H1 (cell line): ENCODE data around the gene PIGU. TPM values are rescaled to one million over a fixed set of nuclear protein-coding genes. Genes with fewer than 3 reads are reported as not detected.

ENCODE experiments used
- CTCF ChIA-PET: fragments of 300-600 bp; sonication (Branson Sonifier 250); formaldehyde crosslinking; loops from one replicate; lab custom pipeline; 2021; ENCODE audit not compliant: partially characterized antibody; lab: Charles Lee
- POLR2A ChIA-PET: fragments of 300-600 bp; sonication (Branson Sonifier 250); formaldehyde crosslinking; loops from one replicate; lab custom pipeline; 2021; ENCODE audit warnings: inconsistent platforms; ENCODE audit not compliant: partially characterized antibody; lab: Charles Lee
- DNase-seq, 2 experiments: peaks; one replicate each; pipeline versions ENCODE4 v3.0.0 to v3.0.0-alpha.2; 2010 to 2022; ENCODE audit warnings: low spot score in 2 of 2, low read depth in 1 of 2, mixed read lengths in 1 of 2
- FAIRE-seq: peaks from 2 replicates; lab custom pipeline; 2011; peaks lifted over from hg19 to GRCh38; lab: Jason Lieb, UNC
- H2AFZ ChIP-seq: 2 replicates; pipeline ENCODE4 v1.8.1; 2012; ENCODE audit warnings: low read length, inconsistent platforms
- H2AK5ac ChIP-seq: 2 replicates; pipeline ENCODE4 v1.6.1; 2013; ENCODE audit warnings: low read depth, low read length
- H2BK120ac ChIP-seq: replicated peaks from 2 replicates; pipeline ENCODE3; 2013; ENCODE audit warnings: low read depth, low read length, inconsistent platforms
- H2BK12ac ChIP-seq: 2 replicates; pipeline ENCODE4 v1.6.1; 2013; ENCODE audit warnings: low read depth, low read length
- H2BK15ac ChIP-seq: 2 replicates; pipeline ENCODE4 v1.6.1; 2013; ENCODE audit warnings: low read length
- H2BK20ac ChIP-seq: 2 replicates; pipeline ENCODE4 v1.6.1; 2013; ENCODE audit warnings: low read length
- H2BK5ac ChIP-seq: 2 replicates; pipeline ENCODE4 v1.6.1; 2013; ENCODE audit warnings: low read depth, low read length
- H3K14ac ChIP-seq: 2 replicates; pipeline ENCODE4 v1.6.1; 2013; ENCODE audit warnings: inconsistent platforms; ENCODE audit not compliant: insufficient read length
- H3K18ac ChIP-seq: 2 replicates; pipeline ENCODE4 v1.6.1; 2013; ENCODE audit warnings: low read length; ENCODE audit errors: extremely low read depth
- H3K23ac ChIP-seq: 2 replicates; pipeline ENCODE4 v1.6.1; 2013; ENCODE audit warnings: inconsistent platforms; ENCODE audit not compliant: insufficient read length
- H3K23me2 ChIP-seq: 2 replicates; pipeline ENCODE4 v1.6.1; 2013; ENCODE audit warnings: low read depth, low read length
- H3K27ac ChIP-seq: 2 replicates; pipeline ENCODE4 v1.6.1; 2011; ENCODE audit warnings: low read depth, low read length, inconsistent platforms
- H3K27me3 ChIP-seq, 4 experiments: replicated peaks in 1 of 4; 1 replicate in 1 of 4; 2 replicates in 3 of 4; pipeline versions ENCODE4 v1.6.1 to v1.8.1; 2011 to 2013; ENCODE audit warnings: low read length in 3 of 4, mild to moderate bottlenecking in 3 of 4, inconsistent platforms in 2 of 4, mixed read lengths in 2 of 4, moderate library complexity in 1 of 4; ENCODE audit not compliant: control insufficient read depth in 3 of 4, insufficient read depth in 3 of 4; ENCODE audit errors: extremely low read depth in 1 of 4
- H3K36me3 ChIP-seq, 4 experiments: 2 replicates each; pipeline versions ENCODE4 v1.6.1 to v1.8.1; 2011 to 2013; ENCODE audit warnings: mild to moderate bottlenecking in 4 of 4, low read length in 3 of 4, moderate library complexity in 2 of 4, control low read depth in 1 of 4, inconsistent platforms in 1 of 4; ENCODE audit not compliant: insufficient read depth in 4 of 4, control insufficient read depth in 2 of 4
- H3K4ac ChIP-seq: replicated peaks from 2 replicates; pipeline ENCODE3; 2013; ENCODE audit warnings: low read length, low read depth, mixed read lengths, inconsistent platforms; ENCODE audit not compliant: insufficient read length
- H3K4me1 ChIP-seq, 4 experiments: replicated peaks in 1 of 4; 1 replicate in 1 of 4; 2 replicates in 3 of 4; pipeline versions ENCODE4 v1.6.1 to v1.8.1; 2011 to 2013; ENCODE audit warnings: low read length in 3 of 4, inconsistent platforms in 2 of 4, mixed read lengths in 1 of 4; ENCODE audit not compliant: insufficient read depth in 4 of 4, control insufficient read depth in 3 of 4
- H3K4me2 ChIP-seq, 2 experiments: 2 replicates each; pipeline versions ENCODE4 v1.6.1 to v1.8.1; 2011 to 2013; ENCODE audit warnings: low read depth in 2 of 2, low read length in 2 of 2, control low read depth in 1 of 2, inconsistent platforms in 1 of 2, mild to moderate bottlenecking in 1 of 2; ENCODE audit not compliant: insufficient read depth in 1 of 2
- H3K4me3 ChIP-seq, 4 experiments: fragments of 200-600, 300-600 bp in 1 of 4; sonication (generic), shearing (Covaris generic), sonication (Bioruptor Twin) in 1 of 4; 2 replicates each; pipeline versions ENCODE4 v1.5.1 to v1.8.1; 2011 to 2016; ENCODE audit warnings: low read length in 4 of 4, low read depth in 3 of 4, control low read depth in 2 of 4, inconsistent platforms in 2 of 4, mild to moderate bottlenecking in 2 of 4, mixed read lengths in 1 of 4, moderate library complexity in 1 of 4; ENCODE audit not compliant: insufficient read depth in 2 of 4; ENCODE audit errors: extremely low read depth in 1 of 4
- H3K56ac ChIP-seq: replicated peaks from 2 replicates; pipeline ENCODE3; 2013; ENCODE audit warnings: low read depth, mild to moderate bottlenecking, mixed read lengths, low read length, inconsistent platforms; ENCODE audit not compliant: insufficient read length
- H3K79me1 ChIP-seq: 2 replicates; pipeline ENCODE4 v1.6.1; 2013; ENCODE audit warnings: low read depth, low read length, control low read depth
- H3K79me2 ChIP-seq, 2 experiments: 2 replicates each; pipeline versions ENCODE4 v1.6.1 to v1.8.1; 2012 to 2013; ENCODE audit warnings: low read length in 2 of 2, mild to moderate bottlenecking in 2 of 2, inconsistent platforms in 1 of 2; ENCODE audit not compliant: insufficient read depth in 2 of 2, control insufficient read depth in 1 of 2
- H3K9ac ChIP-seq, 4 experiments: replicated peaks in 1 of 4; 1 replicate in 1 of 4; 2 replicates in 3 of 4; pipeline versions ENCODE4 v1.6.1 to v1.8.1; 2011 to 2013; ENCODE audit warnings: low read depth in 3 of 4, low read length in 3 of 4, control low read depth in 2 of 4, mild to moderate bottlenecking in 2 of 4, moderate library complexity in 2 of 4, inconsistent platforms in 1 of 4; ENCODE audit errors: extremely low read depth in 1 of 4
- H3K9me3 ChIP-seq, 2 experiments: 2 replicates each; pipeline versions ENCODE4 v1.6.1 to v1.8.1; 2012 to 2013; ENCODE audit warnings: mild to moderate bottlenecking in 2 of 2, moderate library complexity in 2 of 2, control low read depth in 1 of 2, inconsistent platforms in 1 of 2, low read depth in 1 of 2, low read length in 1 of 2, mixed read lengths in 1 of 2; ENCODE audit not compliant: insufficient read depth in 2 of 2
- H4K20me1 ChIP-seq, 2 experiments: replicated peaks in 1 of 2; 2 replicates each; pipeline versions ENCODE3 to v1.8.1; 2011 to 2013; ENCODE audit warnings: inconsistent platforms in 2 of 2, low read length in 2 of 2, mild to moderate bottlenecking in 1 of 2; ENCODE audit not compliant: insufficient read depth in 2 of 2, control insufficient read depth in 1 of 2
- H4K5ac ChIP-seq: 2 replicates; pipeline ENCODE4 v1.6.1; 2013; ENCODE audit warnings: low read length, low read depth, mixed read lengths, inconsistent platforms; ENCODE audit not compliant: insufficient read length
- H4K8ac ChIP-seq: 2 replicates; pipeline ENCODE4 v1.8.0; 2013; ENCODE audit warnings: mild to moderate bottlenecking, moderate library complexity, low read length, inconsistent platforms; ENCODE audit not compliant: insufficient read depth; ENCODE audit errors: extremely low read depth
- H4K91ac ChIP-seq: replicated peaks from 2 replicates; pipeline ENCODE3; 2013; ENCODE audit warnings: low read length, mixed read lengths, inconsistent platforms; ENCODE audit not compliant: insufficient read length
- BRCA1 ChIP-seq: IDR thresholded peaks from 2 replicates; pipeline ENCODE4 v1.6.1; 2012; ENCODE audit warnings: low read depth, low read length, improper control_type of control experiment
- CBX8 ChIP-seq: fragments of 300-800, 300-1000 bp; sonication (generic); IDR thresholded peaks from 2 replicates; pipeline ENCODE4 v1.7.1; 2016; ENCODE audit warnings: low read depth, low read length, borderline replicate concordance
- CEBPB ChIP-seq: IDR thresholded peaks from 2 replicates; pipeline ENCODE4 v1.6.1; 2012; ENCODE audit warnings: low read depth, low read length
- E2F6 ChIP-seq: IDR thresholded peaks from 2 replicates; pipeline ENCODE4 v1.6.1; 2012; ENCODE audit warnings: inconsistent platforms
- FOSL1 ChIP-seq: IDR thresholded peaks from 2 replicates; pipeline ENCODE4 v1.6.1; 2011; ENCODE audit warnings: mild to moderate bottlenecking, low read depth, low read length, moderate library complexity; ENCODE audit not compliant: insufficient read depth
- MAX ChIP-seq: IDR thresholded peaks from 2 replicates; pipeline ENCODE4 v1.6.1; 2012; ENCODE audit warnings: inconsistent platforms
- PHF8 ChIP-seq: fragments of 200-600 bp; sonication (generic); conservative IDR thresholded peaks from 2 replicates; pipeline ENCODE4 v1.7.1; 2012; ENCODE audit warnings: low read depth, mild to moderate bottlenecking, inconsistent platforms, low read length, moderate library complexity
- SIN3A ChIP-seq, 2 experiments: IDR thresholded peaks in 1 of 2; conservative IDR thresholded peaks in 1 of 2; 2 replicates each; pipeline ENCODE4 v1.6.1; 2011 to 2012; ENCODE audit warnings: low read length in 2 of 2, improper control_type of control experiment in 1 of 2, low read depth in 1 of 2, mild to moderate bottlenecking in 1 of 2
- SP1 ChIP-seq: IDR thresholded peaks from 2 replicates; pipeline ENCODE4 v1.6.1; 2011; ENCODE audit warnings: low read depth, low read length
- SP4 ChIP-seq: IDR thresholded peaks from 2 replicates; pipeline ENCODE4 v1.6.1; 2012; ENCODE audit warnings: low read length, inconsistent platforms
- SUZ12 ChIP-seq: fragments of 200-600 bp; sonication (generic); IDR thresholded peaks from 2 replicates; pipeline ENCODE4 v1.6.1; 2012; ENCODE audit warnings: mild to moderate bottlenecking, inconsistent platforms, low read length, moderate library complexity, mixed read lengths
- WGBS, 2 experiments: shearing (Covaris generic) in 1 of 2; methylation state at CpG; one replicate each; pipeline versions ENCODE4 v1.1.6 to v1.1.7; 2013 to 2015; ENCODE audit warnings: low lambda C conversion rate in 2 of 2, mixed read lengths in 2 of 2, inconsistent platforms in 1 of 2, low coverage in 1 of 2, missing lambda C conversion rate in 1 of 2; ENCODE audit not compliant: insufficient replicate concordance in 2 of 2, insufficient coverage in 1 of 2, insufficient read length in 1 of 2; ENCODE audit errors: extremely low coverage in 1 of 2, missing lambda C conversion rate in 1 of 2; 5-methylcytosine and 5-hydroxymethylcytosine counted together
- polyA plus RNA-seq, 7 experiments: library from polyadenylated mRNA; depleted of rRNA in 3 of 7; stranded (reverse) in 5 of 7; unstranded in 2 of 7; fragments of >200 nt in 5 of 7; fragments of 200-250 nt in 2 of 7; gene quantifications; 1 replicate in 5 of 7; 2 replicates in 1 of 7; 4 replicates in 1 of 7; pipeline versions ENCODE4 v1.2.1 to v1.2.3, GENCODE V29; 2011 to 2013; ENCODE audit warnings: missing spikeins in 2 of 7, mixed read lengths in 2 of 7
- total RNA-seq: library from RNA; stranded (reverse); fragmentation: NEBNext Ultra II Directional; extraction: Animal tissue kit (Norgen Biotek cat#: 25700); gene quantifications from 2 replicates; pipeline ENCODE4 v1.2.1, GENCODE V29; 2021

PIGU gene
- total and polyA plus RNA-seq, 2 of the 8 experiments (the other 6 are each of a cell fraction or from before 2014, with no cell fraction given), result 28.3 to 117 TPM

- Histone ChIP-seq H2BK12ac (no peak overlapping the region), H3K4ac (no peak overlapping the region), H2AFZ (no peak overlapping the region), H2BK120ac (no peak overlapping the region), H3K27me3 (no peaks in the 10 kb centered on the region), H4K91ac (no peak overlapping the region), H2BK5ac (no peak overlapping the region), H3K9ac (no peak overlapping the region), H3K4me3 (no peak overlapping the region), H3K36me3 (peaks cover 0 to 3% (median 0%) of the 10 kb centered on the region in 4 experiments; a peak in 1 of 8 replicates), H4K20me1 (no peaks in the 10 kb centered on the region), H3K79me1 (no peaks in the 10 kb centered on the region), H4K5ac (no peak overlapping the region), H3K79me2 (no peaks in the 10 kb centered on the region), H2AK5ac (no peak overlapping the region), H4K8ac (no peak overlapping the region), H3K27ac (no peak overlapping the region), H3K14ac (no peak overlapping the region), H3K9me3 (no peaks in the 10 kb centered on the region), H3K56ac (no peak overlapping the region), H3K23me2 (no peaks in the 10 kb centered on the region), H2BK15ac (no peak overlapping the region), H3K4me2 (no peak overlapping the region), H3K18ac (no peak overlapping the region), H2BK20ac (no peak overlapping the region), H3K4me1 (no peaks in the 10 kb centered on the region), H3K23ac (no peak overlapping the region)
- FAIRE-seq (no peak), DNase-seq (no peak)
- TF ChIP-seq CEBPB (no peak), SIN3A (conservative IDR thresholded peaks at IDR 0.05 in 1 of 2, IDR thresholded peaks at IDR 0.05 in 1 of 2; ENCODE audit: low read depth in 1 of 2, low read length in 2 of 2) (no peak), SP1 (no peak), PHF8 (no peak), SP4 (no peak), CBX8 (no peak), E2F6 (no peak), FOSL1 (no peak), MAX (no peak), BRCA1 (no peak), SUZ12 (no peak)
- CTCF ChIA-PET, result interaction anchor here (0.6 kb wide), 1 partner anchor 198 kb away, joined by 3 read pairs; no protein-coding TSS in a partner anchor
- whole genome bisulfite sequencing, 2 experiments, result 83% methylated on average over 5 of the region's 5 CpGs; no CpG with 5 or more reads in 1 of the 2 experiments
- POLR2A ChIA-PET, result no interaction called here
Observed at GRCh38 chr20:34574426-34574825, 102.5 kb downstream of the PIGU start.
